H9 (cell line): ENCODE measurements around the gene MLLT6. TPM values are rescaled to one million over a fixed set of nuclear protein-coding genes. Genes with fewer than 3 reads are reported as not detected.

Source experiments
- DNase-seq: peaks from one replicate; pipeline ENCODE4 v3.0.0-alpha.2; 2017
- H2AFZ ChIP-seq: one replicate; pipeline ENCODE4 v1.6.1; 2013; ENCODE audit warnings: mild to moderate bottlenecking, low read length, control low read depth, moderate library complexity
- H2AK5ac ChIP-seq: 2 replicates; pipeline ENCODE4 v1.6.1; 2013; ENCODE audit warnings: low read length, control low read depth, mixed read lengths; ENCODE audit not compliant: insufficient read length
- H2BK120ac ChIP-seq: one replicate; pipeline ENCODE4 v1.6.1; 2013; ENCODE audit warnings: low read depth, mild to moderate bottlenecking, low read length, control low read depth, inconsistent platforms; ENCODE audit not compliant: poor library complexity, severe bottlenecking
- H2BK12ac ChIP-seq: 2 replicates; pipeline ENCODE4 v1.6.1; 2013; ENCODE audit warnings: low read length, control low read depth, mixed read lengths, low read depth; ENCODE audit not compliant: insufficient read length
- H2BK15ac ChIP-seq: 2 replicates; pipeline ENCODE4 v1.6.1; 2013; ENCODE audit warnings: low read depth, low read length, control low read depth
- H2BK20ac ChIP-seq: one replicate; pipeline ENCODE4 v1.6.1; 2013; ENCODE audit warnings: low read depth, mild to moderate bottlenecking, low read length, control low read depth, inconsistent platforms; ENCODE audit not compliant: poor library complexity, severe bottlenecking
- H2BK5ac ChIP-seq: 2 replicates; pipeline ENCODE4 v1.6.1; 2013; ENCODE audit warnings: low read length, control low read depth, mixed read lengths; ENCODE audit not compliant: insufficient read length
- H3K14ac ChIP-seq: 2 replicates; pipeline ENCODE4 v1.6.1; 2013; ENCODE audit warnings: low read length, control low read depth; ENCODE audit not compliant: insufficient read depth
- H3K18ac ChIP-seq: 2 replicates; pipeline ENCODE4 v1.6.1; 2013; ENCODE audit warnings: low read depth, mild to moderate bottlenecking, mixed read lengths, low read length, control low read depth; ENCODE audit not compliant: insufficient read length
- H3K23ac ChIP-seq: 2 replicates; pipeline ENCODE4 v1.6.1; 2013; ENCODE audit warnings: low read length, control low read depth, mixed read lengths, low read depth; ENCODE audit not compliant: insufficient read length
- H3K23me2 ChIP-seq: 2 replicates; pipeline ENCODE4 v1.6.1; 2013; ENCODE audit warnings: low read depth, mild to moderate bottlenecking, mixed read lengths, low read length, control low read depth; ENCODE audit not compliant: insufficient read length, poor library complexity, severe bottlenecking
- H3K27ac ChIP-seq: 2 replicates; pipeline ENCODE4 v1.5.1; 2013; ENCODE audit warnings: low read length, control low read depth, mixed read lengths, low read depth; ENCODE audit not compliant: insufficient read length
- H3K27me3 ChIP-seq: 2 replicates; pipeline ENCODE4 v1.6.1; 2013; ENCODE audit warnings: low read length, control low read depth, inconsistent platforms; ENCODE audit not compliant: insufficient read depth
- H3K4ac ChIP-seq: 2 replicates; pipeline ENCODE4 v1.6.1; 2013; ENCODE audit warnings: low read depth, mild to moderate bottlenecking, control low read depth, inconsistent platforms, low read length, moderate library complexity
- H3K4me1 ChIP-seq: 2 replicates; pipeline ENCODE4 v1.6.1; 2013; ENCODE audit warnings: low read length, control low read depth, inconsistent platforms; ENCODE audit not compliant: insufficient read depth
- H3K4me2 ChIP-seq: 2 replicates; pipeline ENCODE4 v1.6.1; 2013; ENCODE audit warnings: low read length, control low read depth, mixed read lengths; ENCODE audit not compliant: insufficient read length, insufficient read depth
- H3K56ac ChIP-seq: 2 replicates; pipeline ENCODE4 v1.6.1; 2013; ENCODE audit warnings: low read depth, mild to moderate bottlenecking, mixed read lengths, low read length, control low read depth; ENCODE audit not compliant: insufficient read length
- H3K79me1 ChIP-seq: 2 replicates; pipeline ENCODE4 v1.6.1; 2013; ENCODE audit warnings: low read depth, mild to moderate bottlenecking, moderate library complexity, low read length, control low read depth, inconsistent platforms; ENCODE audit not compliant: insufficient read depth, poor library complexity, severe bottlenecking
- H3K79me2 ChIP-seq: 2 replicates; pipeline ENCODE4 v1.6.1; 2013; ENCODE audit warnings: low read length, control low read depth, inconsistent platforms; ENCODE audit not compliant: insufficient read depth
- H3K9ac ChIP-seq: 2 replicates; pipeline ENCODE4 v1.6.1; 2013; ENCODE audit warnings: low read length, control low read depth, mixed read lengths; ENCODE audit not compliant: insufficient read length; ENCODE audit errors: extremely low read depth
- H3K9me3 ChIP-seq: one replicate; pipeline ENCODE4 v1.6.1; 2013; ENCODE audit warnings: low read depth, low read length, inconsistent platforms; ENCODE audit not compliant: control insufficient read depth
- H3T11ph ChIP-seq: one replicate; pipeline ENCODE4 v1.6.1; 2013; ENCODE audit warnings: mild to moderate bottlenecking, low read length, control low read depth, inconsistent platforms
- H4K20me1 ChIP-seq: one replicate; pipeline ENCODE4 v1.6.1; 2013; ENCODE audit not compliant: control insufficient read depth, insufficient read length, insufficient read depth
- H4K5ac ChIP-seq: 2 replicates; pipeline ENCODE4 v1.6.1; 2013; ENCODE audit warnings: low read depth, mild to moderate bottlenecking, mixed read lengths, low read length, control low read depth; ENCODE audit not compliant: insufficient read length
- H4K8ac ChIP-seq: replicated peaks from 2 replicates; pipeline ENCODE4 v1.6.1; 2013; ENCODE audit warnings: low read length, control low read depth, mixed read lengths, low read depth; ENCODE audit not compliant: insufficient read length
- H4K91ac ChIP-seq: 2 replicates; pipeline ENCODE4 v1.6.1; 2013; ENCODE audit warnings: low read depth, mild to moderate bottlenecking, moderate library complexity, mixed read lengths, low read length, control low read depth; ENCODE audit not compliant: insufficient read length
- H3K27ac Mint-ChIP-seq, 3 experiments: 2 replicates in 2 of 3; 3 replicates in 1 of 3; pipeline ENCODE4 v1.8.0; 2020 to 2021; ENCODE audit warnings: mixed read lengths in 3 of 3, mild to moderate bottlenecking in 1 of 3, moderate library complexity in 1 of 3
- H3K27me3 Mint-ChIP-seq: 2 replicates; pipeline ENCODE4 v1.8.0; 2021; ENCODE audit warnings: low read depth, mild to moderate bottlenecking, moderate library complexity, mixed read lengths
- H3K36me3 Mint-ChIP-seq, 3 experiments: 2 replicates in 2 of 3; 3 replicates in 1 of 3; pipeline ENCODE4 v1.8.0; 2020 to 2021; ENCODE audit warnings: low read depth in 3 of 3, mixed read lengths in 3 of 3; ENCODE audit not compliant: insufficient read depth in 1 of 3
- H3K4me1 Mint-ChIP-seq, 2 experiments: 2 replicates each; pipeline ENCODE4 v1.8.0; 2020; ENCODE audit warnings: mixed read lengths in 2 of 2
- H3K4me3 Mint-ChIP-seq, 2 experiments: 2 replicates in 1 of 2; 3 replicates in 1 of 2; pipeline ENCODE4 v1.8.0; 2020 to 2021; ENCODE audit warnings: mild to moderate bottlenecking in 2 of 2, mixed read lengths in 2 of 2, moderate library complexity in 1 of 2
- H3K9me3 Mint-ChIP-seq, 2 experiments: 2 replicates in 1 of 2; 3 replicates in 1 of 2; pipeline ENCODE4 v1.8.0; 2020; ENCODE audit warnings: mild to moderate bottlenecking in 2 of 2, mixed read lengths in 2 of 2, moderate library complexity in 1 of 2
- CTCF ChIP-seq: fragments of 200-600 bp; sonication (generic); conservative IDR thresholded peaks from 3 replicates; pipeline ENCODE4 v1.8.0; 2021; ENCODE audit warnings: antibody characterized with exemption, mild to moderate bottlenecking
- WGBS: extraction: QIAGEN DNeasy Blood & Tissue Kit; methylation state at CpG from one replicate; pipeline ENCODE4 v1.1.7; 2013; ENCODE audit warnings: missing lambda C conversion rate, low lambda C conversion rate, mixed read lengths; ENCODE audit not compliant: insufficient read length; ENCODE audit errors: extremely low coverage; 5-methylcytosine and 5-hydroxymethylcytosine counted together
- total RNA-seq: library from RNA; stranded (reverse); gene quantifications from 2 replicates; pipeline ENCODE4 v1.2.1, GENCODE V29; 2021

MLLT6 gene
- total RNA-seq, 1 experiment from 2014 or later, result 26.4 TPM

DNA sequence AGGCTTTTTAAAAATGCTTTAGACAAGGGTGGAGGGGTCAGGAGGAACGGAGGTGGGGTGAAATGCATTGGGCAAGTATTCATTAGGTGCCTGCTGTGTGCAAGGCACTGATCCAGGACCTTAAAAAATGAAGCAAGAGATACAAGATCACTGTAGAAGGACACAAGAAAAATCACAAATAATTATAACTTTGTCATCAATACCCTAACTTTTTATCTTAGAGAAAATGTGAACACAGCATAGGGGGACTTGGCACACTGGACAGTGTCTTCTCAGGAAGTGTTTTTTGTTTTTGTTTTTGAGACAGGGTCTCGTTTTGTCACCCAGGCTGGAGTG, 37.3 kb upstream of the MLLT6 start:
- WGBS, result no CpG with 5 or more reads among the region's 2 CpGs
- Histone ChIP-seq H3K79me2 (no peaks in the 10 kb centered on the region), H3K56ac (no peak overlapping the region), H3K9me3 (no peaks in the 10 kb centered on the region), H2AK5ac (no peak overlapping the region), H3K27me3 (peaks cover 42% of the 10 kb centered on the region), H3K14ac (no peak overlapping the region), H3K18ac (no peak overlapping the region), H2AFZ (no peak overlapping the region), H3T11ph (no peak overlapping the region), H4K5ac (no peak overlapping the region), H3K23me2 (peaks cover 13% of the 10 kb centered on the region), H3K9ac (no peak overlapping the region), H3K23ac (no peak overlapping the region), H4K20me1 (no peaks in the 10 kb centered on the region), H2BK120ac (no peak overlapping the region), H3K4me1 (no peaks in the 10 kb centered on the region; the same call in none of the 2 replicates), H4K8ac (no peak overlapping the region), H3K4ac (no peak overlapping the region), H2BK15ac (no peak overlapping the region), H3K4me2 (no peak overlapping the region), H4K91ac (no peak overlapping the region), H2BK5ac (no peak overlapping the region), H2BK20ac (no peak overlapping the region), H3K27ac (no peak overlapping the region), H3K79me1 (no peaks in the 10 kb centered on the region), H2BK12ac (no peak overlapping the region)
- Mint-ChIP-seq H3K4me3 (no peak overlapping the region), H3K27me3 (peaks cover 75% of the 10 kb centered on the region), H3K36me3 (no peaks in the 10 kb centered on the region), H3K27ac (no peak overlapping the region), H3K9me3 (peaks cover 0 to 3% of the 10 kb centered on the region in 2 experiments; a peak in 1 of 5 replicates), H3K4me1 (peaks cover 30 to 57% of the 10 kb centered on the region in 2 experiments)
- no peak for DNase-seq
- no peak for TF ChIP-seq CTCF
